Measurements from ENCODE around the gene RPTOR. TPM values are rescaled to one million over a fixed set of nuclear protein-coding genes. Genes with fewer than 3 reads are reported as not detected.

The RPTOR gene
- total RNA-seq, 2 experiments from 2014 or later: 60.0 to 67.2 TPM

GRCh38 chr17:80649672-80650330 lies 105.2 kb downstream of the RPTOR start:
- ChIA-PET CTCF (interaction anchor here (1.1 to 1.4 kb wide), 3 partner anchors 16 to 196 kb away, joined by 3 to 5 read pairs (median 4); no protein-coding TSS in a partner anchor), POLR2A (interaction anchor here (0.5 to 0.6 kb wide), 2 partner anchors 70 to 201 kb away, joined by 3 read pairs; no protein-coding TSS in a partner anchor)

GRCh38 chr17:80650331-80650672 lies 105.7 kb downstream of the RPTOR start:
- ChIA-PET CTCF (interaction anchor here (1.1 to 1.4 kb wide), 3 partner anchors 17 to 195 kb away, joined by 3 to 5 read pairs (median 4); no protein-coding TSS in a partner anchor), POLR2A (no interaction called here)

DNA sequence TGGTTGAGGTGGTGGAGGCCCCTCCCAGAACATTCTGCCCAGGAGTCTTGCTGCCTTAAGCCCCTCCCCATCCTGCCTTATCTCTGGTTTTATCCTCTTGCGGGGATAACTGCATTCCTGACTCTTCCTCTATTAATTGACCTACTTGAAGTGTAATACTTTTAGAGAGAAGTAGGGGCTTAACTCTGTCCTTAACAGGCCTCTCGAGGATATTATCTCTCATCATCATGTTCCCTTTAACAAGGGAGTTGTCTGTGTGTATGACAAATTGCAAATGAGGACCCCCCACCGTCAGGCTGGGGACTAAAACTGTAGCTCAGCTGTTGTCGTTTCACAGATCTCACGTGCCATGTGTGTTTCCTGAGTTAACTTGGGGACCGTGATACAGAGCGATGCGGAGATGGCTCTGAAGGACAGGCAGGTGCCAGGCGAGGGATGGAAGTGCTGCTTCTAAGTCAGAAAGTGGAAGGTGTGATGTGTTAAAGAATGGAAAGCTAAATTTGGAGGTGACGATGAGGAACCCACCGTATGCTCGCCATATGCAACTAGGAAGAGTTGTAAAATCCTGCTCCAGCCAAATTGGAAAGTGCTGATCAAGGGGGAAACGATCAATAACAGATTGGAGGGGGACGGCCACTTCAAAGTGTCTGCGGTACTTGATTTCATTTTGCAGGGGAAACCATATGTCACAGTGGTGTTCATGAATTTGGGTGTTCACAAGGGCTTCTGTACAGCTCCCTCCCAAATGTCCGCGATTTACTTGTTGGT lies 106.3 kb downstream of the RPTOR start:
- ChIA-PET POLR2A (no interaction called here), CTCF (interaction anchor here (1.1 to 1.4 kb wide), 2 partner anchors 17 to 195 kb away, joined by 3 to 5 read pairs; no protein-coding TSS in a partner anchor)

GRCh38 chr17:80652756-80653330 lies 108.2 kb downstream of the RPTOR start:
- POLR2A ChIA-PET: no interaction called here
- CTCF ChIA-PET: interaction anchor here (0.8 kb wide), 1 partner anchor 19 kb away, joined by 3 read pairs; no protein-coding TSS in a partner anchor

- POLR2A ChIA-PET: no interaction called here
- CTCF ChIA-PET: interaction anchor here (0.8 kb wide), 1 partner anchor 20 kb away, joined by 3 read pairs; no protein-coding TSS in a partner anchor
Measured at GRCh38 chr17:80653856-80654255, 109.2 kb downstream of the RPTOR start.

GRCh38 chr17:80655608-80656007 lies 111.0 kb downstream of the RPTOR start:
- ChIA-PET POLR2A (no interaction called here), CTCF (no interaction called here)

DNA sequence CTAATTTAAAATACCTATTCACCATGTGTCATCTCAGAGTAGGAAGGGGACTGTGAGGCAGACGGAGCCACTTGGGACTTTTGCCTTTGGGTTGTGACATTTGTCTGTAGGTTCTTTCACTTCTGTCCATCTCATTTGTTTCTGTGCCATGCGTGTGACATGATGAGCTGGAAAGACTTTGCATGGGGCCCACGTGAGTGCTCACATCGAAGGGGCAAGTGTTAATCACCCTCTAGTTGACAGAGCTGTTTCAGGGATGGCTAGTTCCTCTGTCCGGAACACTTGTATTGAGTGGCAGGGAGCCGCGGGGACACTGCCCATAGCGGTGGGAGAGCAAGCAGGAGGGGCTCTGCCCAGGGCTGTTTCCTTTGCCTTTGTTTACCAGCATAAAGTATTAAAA lies 112.0 kb downstream of the RPTOR start:
- CTCF ChIA-PET: no interaction called here
- POLR2A ChIA-PET: no interaction called here

- ChIA-PET POLR2A (no interaction called here), CTCF (interaction anchor here (1.5 kb wide), 1 partner anchor 82 kb away, joined by 3 read pairs; no protein-coding TSS in a partner anchor)
Measured at GRCh38 chr17:80657561-80657960, 112.9 kb downstream of the RPTOR start.

- ChIA-PET CTCF (interaction anchor here (1.5 kb wide), 1 partner anchor 83 kb away, joined by 3 read pairs; no protein-coding TSS in a partner anchor), POLR2A (no interaction called here)
Measured at GRCh38 chr17:80658821-80659220, 114.2 kb downstream of the RPTOR start.

- ChIA-PET POLR2A (no interaction called here), CTCF (no interaction called here)
Measured at GRCh38 chr17:80659651-80660050, 115.0 kb downstream of the RPTOR start.

- ChIA-PET POLR2A (no interaction called here), CTCF (no interaction called here)
Measured at GRCh38 chr17:80660527-80661198, 116.0 kb downstream of the RPTOR start.

DNA sequence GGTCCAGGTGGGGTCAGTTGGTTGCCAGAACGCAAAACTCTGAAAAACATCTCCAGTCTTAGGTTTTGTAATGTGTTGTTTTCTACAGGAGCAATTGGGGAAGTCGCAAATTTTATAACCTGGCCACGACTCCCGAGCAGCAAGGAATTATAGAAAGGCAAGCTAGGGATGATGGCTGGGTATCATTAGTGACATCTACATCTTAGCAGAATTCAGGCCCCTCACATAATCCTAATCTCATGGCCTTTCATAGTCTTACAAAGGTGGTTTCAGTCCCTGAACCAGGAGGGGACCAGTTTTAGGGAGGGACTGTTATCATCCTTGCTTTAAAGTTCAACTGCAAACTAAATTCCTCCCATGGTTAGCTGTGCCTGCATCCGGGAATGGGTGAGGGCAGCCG lies 117.9 kb downstream of the RPTOR start:
- ChIA-PET CTCF (interaction anchor here (0.9 kb wide), 1 partner anchor 23 kb away, joined by 3 read pairs; no protein-coding TSS in a partner anchor), POLR2A (no interaction called here)

GRCh38 chr17:80663781-80664206 lies 119.2 kb downstream of the RPTOR start:
- POLR2A ChIA-PET: no interaction called here
- CTCF ChIA-PET: no interaction called here

DNA sequence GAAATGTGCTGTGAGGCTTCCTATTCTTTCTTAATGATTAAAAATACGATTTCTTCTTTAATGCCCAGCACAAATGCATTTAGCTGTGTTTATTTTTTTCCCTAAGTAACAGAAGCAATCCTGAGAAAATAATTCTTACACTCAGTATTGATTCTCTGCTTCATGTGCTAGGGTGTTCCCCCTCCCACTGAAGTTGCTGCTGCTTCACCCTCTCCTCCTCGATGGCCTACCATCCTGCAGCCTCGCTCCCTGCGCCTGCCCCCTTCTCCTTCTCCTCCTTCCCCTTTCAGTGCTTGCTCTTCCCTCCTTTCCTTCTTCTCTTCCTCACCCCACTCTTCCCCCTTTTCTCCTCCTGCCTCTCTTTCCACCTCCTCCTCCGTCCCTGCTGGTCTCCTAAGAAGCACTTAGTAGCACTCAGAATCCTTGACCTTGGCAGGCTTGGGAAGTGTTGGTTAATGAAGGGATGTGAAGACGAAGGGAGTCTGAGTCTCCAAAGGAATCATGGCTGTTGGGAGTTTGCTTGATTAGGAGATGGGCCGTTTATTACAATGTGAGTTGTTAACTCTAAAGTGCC lies 119.7 kb downstream of the RPTOR start:
- POLR2A ChIA-PET: no interaction called here
- CTCF ChIA-PET: no interaction called here

DNA sequence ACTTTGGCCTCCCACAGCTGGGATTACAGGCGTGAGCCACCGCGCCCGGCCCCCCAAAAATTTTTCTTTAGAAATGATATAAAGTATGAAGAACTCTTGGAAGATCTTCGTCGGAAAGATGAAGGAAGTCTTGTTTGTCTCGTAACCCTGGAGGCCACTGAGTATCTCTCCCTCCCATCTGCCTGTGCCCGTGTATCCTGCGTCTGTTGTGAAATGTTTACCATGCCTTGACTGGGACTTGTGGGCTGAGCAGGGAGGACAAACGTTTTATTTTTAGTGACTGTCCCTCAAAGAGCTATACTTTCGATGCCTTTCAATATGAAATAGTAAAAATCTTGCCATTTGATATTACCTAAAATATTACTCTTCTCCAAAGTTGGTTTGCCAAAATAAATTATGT lies 121.2 kb downstream of the RPTOR start:
- ChIA-PET CTCF (no interaction called here), POLR2A (no interaction called here)

DNA sequence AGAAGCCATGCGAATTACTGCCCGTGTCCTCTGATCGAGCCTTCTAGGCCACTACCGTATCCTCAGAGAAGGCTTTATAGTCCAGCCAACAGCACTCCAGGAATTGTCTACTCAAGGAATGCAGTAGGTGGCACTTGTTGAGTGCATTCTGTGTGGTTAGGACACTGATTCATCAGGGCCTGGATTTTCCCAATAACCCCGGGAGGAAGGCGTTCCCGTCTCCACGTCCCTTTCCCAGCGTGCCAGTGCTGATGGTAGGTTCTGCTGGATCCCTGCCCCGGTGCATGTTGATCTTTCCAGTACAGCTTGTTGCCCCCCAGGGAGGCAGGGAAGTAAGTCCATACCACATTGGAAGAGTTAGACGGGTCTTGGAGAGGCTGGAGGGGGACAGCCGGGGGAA lies 122.2 kb downstream of the RPTOR start:
- ChIA-PET POLR2A (no interaction called here), CTCF (no interaction called here)

- POLR2A ChIA-PET: no interaction called here
- CTCF ChIA-PET: no interaction called here
Measured at GRCh38 chr17:80667462-80668277, 123.0 kb downstream of the RPTOR start.

DNA sequence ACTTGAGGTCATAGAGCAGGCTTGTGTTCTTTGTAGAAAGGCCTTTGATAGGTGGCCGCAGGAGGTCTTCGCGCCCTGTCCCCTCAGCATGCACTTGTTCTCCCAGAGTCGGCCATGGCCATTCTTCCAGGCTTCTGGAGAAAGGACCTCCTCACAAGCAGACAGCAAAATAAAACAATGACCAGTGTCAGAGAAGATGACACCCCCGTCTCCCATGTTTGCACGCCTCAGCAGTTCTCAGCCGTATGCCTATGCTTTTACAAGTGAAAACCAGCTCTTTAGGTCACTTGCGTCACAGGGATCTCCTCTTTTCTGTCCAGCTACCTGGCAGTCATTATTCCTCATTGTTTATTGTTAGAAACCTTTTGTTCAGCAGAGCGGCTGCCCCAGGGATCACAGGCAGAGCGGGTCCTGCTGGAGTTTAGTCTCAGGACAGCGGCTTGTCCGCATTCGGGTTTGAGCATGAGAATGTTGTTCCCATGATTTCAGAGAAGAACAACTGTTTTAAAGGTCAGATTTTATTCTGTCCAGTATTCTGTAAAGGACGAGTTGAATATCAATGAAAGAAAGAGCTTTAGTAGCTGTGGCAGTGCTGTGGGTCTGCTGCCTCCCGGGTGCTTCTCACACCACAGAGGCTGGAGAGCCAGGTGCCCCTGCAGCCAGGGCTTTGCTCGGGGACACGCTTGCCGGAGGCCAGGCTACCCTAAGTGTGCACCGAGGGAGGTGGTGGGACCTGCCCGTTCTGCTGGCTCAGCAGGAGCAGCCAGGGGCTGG lies 123.9 kb downstream of the RPTOR start:
- POLR2A ChIA-PET: no interaction called here

More for the DNA sequence above, 123.9 kb downstream of the RPTOR start:
- CTCF ChIA-PET: no interaction called here

Data from activated CD8-positive, alpha-beta memory T cell treated with anti-CD3 and anti-CD28 coated beads for 36 hours (primary cell).